ENCODE data around the gene RASSF4. TPM values are rescaled to one million over a fixed set of nuclear protein-coding genes. Genes with fewer than 3 reads are reported as not detected.

RASSF4 gene
- total RNA-seq, 1 experiment from 2014 or later: 11.5 TPM

DNA sequence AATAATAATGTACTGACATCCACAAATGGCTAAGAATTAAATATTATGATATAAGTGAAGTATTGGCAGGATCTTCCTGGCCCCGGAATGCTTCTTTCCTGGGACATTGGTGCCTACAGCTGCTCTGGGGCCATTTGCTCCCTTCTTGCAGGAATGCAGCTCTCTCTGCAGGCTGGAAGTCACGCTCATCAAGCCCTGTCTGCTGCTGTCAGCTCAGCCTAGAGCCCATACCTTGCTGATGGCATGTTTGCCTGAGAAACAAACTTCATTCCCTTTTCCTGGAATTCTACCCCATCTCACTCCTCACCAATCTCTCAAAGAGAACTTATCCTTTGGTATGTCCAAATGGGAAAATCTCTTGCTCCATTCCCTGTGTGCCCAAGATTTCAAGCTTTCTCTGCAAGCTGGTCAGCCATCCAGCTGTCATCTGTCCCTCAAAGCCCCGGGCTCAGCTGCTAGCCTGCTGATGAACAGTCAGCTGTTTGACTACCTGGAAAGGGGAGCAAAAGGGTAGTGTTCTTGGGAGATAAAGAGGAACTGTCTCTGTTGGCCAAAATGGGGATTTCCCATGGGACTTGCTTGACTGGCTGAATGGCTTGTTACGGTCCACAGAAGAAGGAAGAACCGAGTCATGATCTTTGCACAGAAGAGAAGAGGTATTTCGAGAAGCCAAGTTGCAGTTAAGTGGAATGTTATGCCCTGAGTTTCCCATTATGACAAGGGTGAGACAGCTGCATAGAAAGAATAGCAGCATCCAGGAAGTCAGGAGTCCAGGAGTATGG, 12.0 kb upstream of the RASSF4 start:
- Histone ChIP-seq H3K4ac (ENCODE audit: low read depth, low read length) (no peak overlapping the region), H3K14ac (ENCODE audit: insufficient read depth, low read length) (no peak overlapping the region), H4K91ac (ENCODE audit: insufficient read length, low read depth, low read length) (no peak overlapping the region), H3K4me1 (ENCODE audit: insufficient read depth, low read length) (peaks cover under 1% of the 10 kb centered on the region; the same call in 1 of the 2 replicates), H3K27ac (ENCODE audit: insufficient read length, low read depth, low read length) (no peak overlapping the region), H2AK5ac (ENCODE audit: insufficient read length, low read length) (no peak overlapping the region), H3T11ph (ENCODE audit: low read length) (no peak overlapping the region), H3K56ac (ENCODE audit: insufficient read length, low read depth, low read length) (no peak overlapping the region), H3K23me2 (ENCODE audit: insufficient read length, low read depth, low read length, poor library complexity, severe bottlenecking) (no peaks in the 10 kb centered on the region), H2AFZ (ENCODE audit: low read length) (no peak overlapping the region), H3K27me3 (ENCODE audit: insufficient read depth, low read length) (no peaks in the 10 kb centered on the region), H2BK15ac (ENCODE audit: low read depth, low read length) (no peak overlapping the region), H2BK5ac (ENCODE audit: insufficient read length, low read length) (no peak overlapping the region), H3K79me2 (ENCODE audit: insufficient read depth, low read length) (no peaks in the 10 kb centered on the region), H2BK12ac (ENCODE audit: insufficient read length, low read depth, low read length) (no peak overlapping the region), H4K20me1 (ENCODE audit: control insufficient read depth, insufficient read depth, insufficient read length) (no peaks in the 10 kb centered on the region), H3K18ac (ENCODE audit: insufficient read length, low read depth, low read length) (no peak overlapping the region), H2BK120ac (ENCODE audit: low read depth, low read length, poor library complexity, severe bottlenecking) (no peak overlapping the region), H3K9me3 (ENCODE audit: control insufficient read depth, low read depth, low read length) (peaks cover 10% of the 10 kb centered on the region), H3K9ac (ENCODE audit: extremely low read depth, insufficient read length, low read length) (no peak overlapping the region), H4K5ac (ENCODE audit: insufficient read length, low read depth, low read length) (no peak overlapping the region), H3K4me2 (ENCODE audit: insufficient read depth, insufficient read length, low read length) (no peak overlapping the region), H3K79me1 (ENCODE audit: insufficient read depth, low read depth, low read length, poor library complexity, severe bottlenecking) (no peaks in the 10 kb centered on the region), H3K23ac (ENCODE audit: insufficient read length, low read depth, low read length) (no peak overlapping the region), H2BK20ac (ENCODE audit: low read depth, low read length, poor library complexity, severe bottlenecking) (no peak overlapping the region), H4K8ac (replicated peaks; ENCODE audit: insufficient read length, low read depth, low read length) (no peak overlapping the region)
- Mint-ChIP-seq H3K36me3 (ENCODE audit: insufficient read depth in 1 of 3, low read depth in 3 of 3) (peaks cover 2 to 30% (median 10%) of the 10 kb centered on the region in 3 experiments; a peak in 5 of 7 replicates), H3K4me1 (peaks cover 18 to 21% of the 10 kb centered on the region in 2 experiments), H3K9me3 (peaks cover 13 to 27% of the 10 kb centered on the region in 2 experiments), H3K27me3 (ENCODE audit: low read depth) (peaks cover 4% of the 10 kb centered on the region), H3K27ac (no peak overlapping the region; a peak in 1 of 7 replicates), H3K4me3 (no peak overlapping the region)
- TF ChIP-seq, protein P1, sequence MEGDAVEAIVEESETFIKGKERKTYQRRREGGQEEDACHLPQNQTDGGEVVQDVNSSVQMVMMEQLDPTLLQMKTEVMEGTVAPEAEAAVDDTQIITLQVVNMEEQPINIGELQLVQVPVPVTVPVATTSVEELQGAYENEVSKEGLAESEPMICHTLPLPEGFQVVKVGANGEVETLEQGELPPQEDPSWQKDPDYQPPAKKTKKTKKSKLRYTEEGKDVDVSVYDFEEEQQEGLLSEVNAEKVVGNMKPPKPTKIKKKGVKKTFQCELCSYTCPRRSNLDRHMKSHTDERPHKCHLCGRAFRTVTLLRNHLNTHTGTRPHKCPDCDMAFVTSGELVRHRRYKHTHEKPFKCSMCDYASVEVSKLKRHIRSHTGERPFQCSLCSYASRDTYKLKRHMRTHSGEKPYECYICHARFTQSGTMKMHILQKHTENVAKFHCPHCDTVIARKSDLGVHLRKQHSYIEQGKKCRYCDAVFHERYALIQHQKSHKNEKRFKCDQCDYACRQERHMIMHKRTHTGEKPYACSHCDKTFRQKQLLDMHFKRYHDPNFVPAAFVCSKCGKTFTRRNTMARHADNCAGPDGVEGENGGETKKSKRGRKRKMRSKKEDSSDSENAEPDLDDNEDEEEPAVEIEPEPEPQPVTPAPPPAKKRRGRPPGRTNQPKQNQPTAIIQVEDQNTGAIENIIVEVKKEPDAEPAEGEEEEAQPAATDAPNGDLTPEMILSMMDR (conservative IDR thresholded peaks at IDR 0.05): no peak
- DNase-seq: peak; percentile 24
- no CpG with 5 or more reads among the region's 6 CpGs for WGBS (ENCODE audit: extremely low coverage, insufficient read length, low lambda C conversion rate)
